Uterus (tissue), 2 donors: ENCODE results near the gene PUM1.

Experiments used
- CTCF ChIP-seq, 4 experiments: fragments of 200-600 bp in 2 of 4; fragments of 450-650 bp in 2 of 4; sonication (generic) in 2 of 4; IDR thresholded peaks; one replicate each; pipeline ENCODE4 v1.5.1; 2016 to 2019; ENCODE audit warnings: antibody characterized with exemption in 4 of 4, mild to moderate bottlenecking in 2 of 4, moderate library complexity in 1 of 4
- POLR2A ChIP-seq, 2 donors: fragments of 450-650 bp; IDR thresholded peaks; one replicate each; pipeline ENCODE4 v1.6.1; 2016; ENCODE audit warnings: antibody characterized with exemption in 2 of 2, mild to moderate bottlenecking in 1 of 2, moderate library complexity in 1 of 2

DNA sequence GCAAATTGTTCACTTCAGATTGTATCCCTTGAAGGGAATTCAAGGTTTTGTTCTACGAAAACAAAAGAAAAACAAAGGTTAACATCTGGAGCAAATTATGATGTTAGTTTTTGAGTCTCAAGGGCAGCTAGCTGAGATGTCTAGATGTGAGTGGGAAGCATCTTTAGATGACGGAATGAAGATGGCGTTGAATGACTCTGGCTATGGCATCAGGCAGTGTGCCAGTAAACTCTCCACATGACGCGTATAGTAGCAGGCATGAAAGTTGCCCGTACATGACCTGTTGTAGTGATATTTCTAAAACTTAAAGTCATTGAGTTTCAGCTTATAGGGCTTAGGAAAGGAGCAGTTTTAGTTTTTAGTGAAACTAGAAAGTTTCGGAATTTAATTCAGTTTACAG lies 144.7 kb downstream of the PUM1 start:
- TF ChIP-seq POLR2A (IDR thresholded peaks at IDR 0.05) (no peak), CTCF (IDR thresholded peaks at IDR 0.05) (no peak)
